LoVo (cell line): Measurements from ENCODE around the gene SLC35F4.
A peak's percentile ranks its signal among the peaks of the same experiment; 100 is the strongest.
"Not testable (repeated sequence)": the region's sequence is repeated elsewhere in the genome, so short reads cannot be mapped to it uniquely, and the experiment has no call there.

Experiments used
- DNase-seq: peaks from one replicate; pipeline ENCODE4 v3.0.0-alpha.2; 2016; ENCODE audit warnings: low spot score

The SLC35F4 gene

GRCh38 chr14:57725399-57726077 lies 140.4 kb downstream of the SLC35F4 start:
- DNase-seq: peak; percentile 45

GRCh38 chr14:57722141-57722540 lies 143.8 kb downstream of the SLC35F4 start:
- not testable (repeated sequence) for DNase-seq

- no peak for DNase-seq
Observed at GRCh38 chr14:57714487-57714931, 151.4 kb downstream of the SLC35F4 start.

GRCh38 chr14:57712698-57713097 lies 153.2 kb downstream of the SLC35F4 start:
- no peak for DNase-seq

GRCh38 chr14:57712102-57712501 lies 153.8 kb downstream of the SLC35F4 start:
- no peak for DNase-seq

- no peak for DNase-seq
Observed at GRCh38 chr14:57709909-57710308, 156.0 kb downstream of the SLC35F4 start.

- DNase-seq: not testable (repeated sequence)
Observed at GRCh38 chr14:57709086-57709485, 156.8 kb downstream of the SLC35F4 start.

- DNase-seq: no peak
Observed at GRCh38 chr14:57707219-57707618, 158.7 kb downstream of the SLC35F4 start.

GRCh38 chr14:57704763-57705162 lies 161.1 kb downstream of the SLC35F4 start:
- no peak for DNase-seq

GRCh38 chr14:57699947-57700346 lies 165.9 kb downstream of the SLC35F4 start:
- DNase-seq: no peak

- DNase-seq: peak; percentile 22
Observed at GRCh38 chr14:57692671-57693070, 173.2 kb downstream of the SLC35F4 start.

- no peak for DNase-seq
Observed at GRCh38 chr14:57687416-57687815, 178.5 kb downstream of the SLC35F4 start.

GRCh38 chr14:57686304-57686703 lies 179.6 kb downstream of the SLC35F4 start:
- DNase-seq: no peak

- no peak for DNase-seq
Observed at GRCh38 chr14:57671021-57671420, 194.9 kb downstream of the SLC35F4 start.

- DNase-seq: no peak
Observed at GRCh38 chr14:57660208-57660607, 205.7 kb downstream of the SLC35F4 start.

- no peak for DNase-seq
Observed at GRCh38 chr14:57659052-57659451, 206.8 kb downstream of the SLC35F4 start.

GRCh38 chr14:57657487-57657886 lies 208.4 kb downstream of the SLC35F4 start:
- DNase-seq: no peak

GRCh38 chr14:57656853-57657252 lies 209.0 kb downstream of the SLC35F4 start:
- no peak for DNase-seq

- no peak for DNase-seq
Observed at GRCh38 chr14:57652769-57653168, 213.1 kb downstream of the SLC35F4 start.

GRCh38 chr14:57641776-57642175 lies 224.1 kb downstream of the SLC35F4 start:
- no peak for DNase-seq

- no peak for DNase-seq
Observed at GRCh38 chr14:57640036-57640435, 225.9 kb downstream of the SLC35F4 start.

- DNase-seq: no peak
Observed at GRCh38 chr14:57637901-57638300, 228.0 kb downstream of the SLC35F4 start.

GRCh38 chr14:57634335-57634734 lies 231.6 kb downstream of the SLC35F4 start:
- no peak for DNase-seq

GRCh38 chr14:57632649-57633048 lies 233.2 kb downstream of the SLC35F4 start:
- DNase-seq: no peak
